DMS53 treated with DMSO at 0.1 percent for 48 hours (cell line): ENCODE data around the gene BLNK.

Experiments used
- DNase-seq: peaks from one replicate; lab custom pipeline; 2025; ENCODE audit not compliant: unreplicated experiment; lab: John Stamatoyannopoulos, UW

Gene BLNK

GRCh38 chr10:96289218-96289910, 18.0 kb upstream of the BLNK start:
- DNase-seq: no peak

DNA sequence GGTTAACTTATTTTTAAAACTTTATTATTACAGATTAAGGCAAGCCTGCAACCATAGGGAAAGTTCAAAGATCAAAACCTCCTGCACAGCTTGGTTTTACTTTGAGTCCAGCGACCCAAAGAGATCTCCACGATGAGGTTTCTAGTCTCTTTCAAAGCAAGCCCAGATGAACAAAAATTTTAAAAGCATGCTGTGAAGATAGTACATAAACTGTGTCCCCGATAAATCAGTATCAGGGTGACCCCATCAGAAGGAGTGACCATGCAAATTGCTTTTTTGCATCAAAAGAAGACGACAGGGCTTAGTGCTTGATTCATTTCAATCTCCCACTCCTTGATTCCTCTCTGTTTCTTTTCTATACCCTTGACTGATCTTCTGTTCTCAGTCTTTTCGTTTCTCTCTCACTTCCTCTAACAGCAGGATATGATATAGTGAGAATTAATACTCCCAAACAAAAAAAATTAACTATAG, 16.8 kb upstream of the BLNK start:
- DNase-seq: no peak

- peak; percentile 90 for DNase-seq
Measured at GRCh38 chr10:96287392-96288105, 16.2 kb upstream of the BLNK start.

- DNase-seq: no peak
Measured at GRCh38 chr10:96285331-96285752, 14.0 kb upstream of the BLNK start.

- DNase-seq: no peak
Measured at GRCh38 chr10:96283756-96284155, 12.4 kb upstream of the BLNK start.

DNA sequence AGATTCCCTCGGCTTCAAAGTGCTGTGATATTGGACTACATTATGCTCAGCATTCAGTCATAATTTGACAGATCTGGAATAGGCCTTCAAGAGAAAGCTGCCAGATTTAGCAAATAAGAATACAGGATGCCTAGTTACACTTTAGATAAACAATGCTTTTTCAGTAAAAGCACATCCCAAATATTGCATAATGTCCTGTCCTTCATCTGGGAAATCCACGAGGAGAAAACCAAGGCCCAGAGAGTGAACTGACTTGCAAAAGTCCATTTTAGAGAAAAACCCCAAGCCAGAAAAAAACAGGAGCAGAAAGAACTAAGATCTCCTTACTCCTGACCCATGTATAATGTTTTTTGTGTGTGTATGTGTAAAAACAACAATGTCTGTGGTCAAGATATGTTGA, 12.0 kb upstream of the BLNK start:
- no peak for DNase-seq

DNA sequence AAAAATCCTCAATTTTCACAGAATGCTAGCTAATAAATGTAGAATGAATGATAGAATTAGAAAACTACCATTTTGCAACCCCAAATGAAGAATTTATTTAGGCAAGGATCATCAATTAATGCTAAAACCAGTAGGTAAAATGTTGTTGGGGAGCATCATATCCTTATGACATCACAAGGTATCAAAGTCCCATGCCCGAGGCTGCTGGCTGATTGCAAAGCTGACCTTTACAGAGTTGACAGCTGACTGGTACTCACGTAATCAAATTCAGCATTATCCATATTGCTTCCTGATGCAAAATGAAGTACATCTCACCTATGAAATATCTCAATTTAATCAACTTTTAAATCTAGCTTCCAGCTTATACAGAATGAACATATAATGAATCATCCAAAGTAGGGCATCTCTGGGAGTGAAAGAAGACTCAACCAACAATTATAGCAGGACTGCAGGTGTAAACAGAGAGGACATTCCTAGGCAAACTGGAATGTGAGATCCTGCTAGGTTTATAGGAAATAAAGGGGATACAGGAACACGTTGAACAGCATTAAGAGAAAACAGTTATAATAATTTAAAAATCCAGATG, 10.2 kb upstream of the BLNK start:
- no peak for DNase-seq

GRCh38 chr10:96280859-96281258, 9.5 kb upstream of the BLNK start:
- DNase-seq: no peak

DNA sequence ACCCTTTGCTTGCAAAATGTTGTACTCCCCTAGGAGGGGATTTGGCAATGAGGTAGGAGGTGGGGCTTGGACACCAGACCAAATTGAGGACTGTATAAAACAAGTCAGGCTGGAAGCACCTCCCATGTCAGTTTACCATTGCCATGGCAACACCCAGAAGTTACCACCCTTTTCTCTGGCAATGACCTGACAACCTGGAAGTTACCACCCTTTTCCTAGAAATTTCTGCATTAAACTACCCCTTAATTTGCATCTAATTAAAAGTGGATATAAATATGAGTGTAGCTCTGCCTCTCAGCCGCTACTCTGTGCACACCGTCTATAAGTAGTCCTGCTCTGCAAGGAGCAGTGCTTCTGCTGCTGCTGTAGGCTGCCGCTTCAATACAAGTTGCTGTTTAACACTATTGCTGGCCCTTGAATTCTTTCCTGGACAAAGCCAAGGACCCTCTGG, 7.8 kb upstream of the BLNK start:
- no peak for DNase-seq

GRCh38 chr10:96276831-96277230, 5.5 kb upstream of the BLNK start:
- no peak for DNase-seq

DNA sequence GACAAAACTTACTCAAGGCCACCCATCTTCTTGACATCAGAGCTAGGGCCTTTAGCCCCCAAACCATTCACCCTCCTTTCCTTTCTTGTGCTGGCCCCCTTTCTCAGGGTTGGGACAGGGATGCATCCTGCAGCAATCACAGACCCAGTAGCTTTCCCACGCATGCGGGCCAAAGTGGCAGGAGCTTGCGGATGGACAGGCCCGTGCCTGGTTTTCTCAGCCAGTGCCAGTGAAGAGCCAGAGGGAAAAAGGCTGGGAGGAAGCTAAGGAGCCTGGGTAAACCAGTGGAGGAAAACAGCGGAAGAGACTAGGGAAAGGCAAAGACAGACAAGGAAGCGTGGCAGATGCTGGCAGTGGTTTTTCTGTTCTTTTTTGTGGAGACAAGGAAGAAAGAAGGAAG, 5.1 kb upstream of the BLNK start:
- DNase-seq: no peak

DNA sequence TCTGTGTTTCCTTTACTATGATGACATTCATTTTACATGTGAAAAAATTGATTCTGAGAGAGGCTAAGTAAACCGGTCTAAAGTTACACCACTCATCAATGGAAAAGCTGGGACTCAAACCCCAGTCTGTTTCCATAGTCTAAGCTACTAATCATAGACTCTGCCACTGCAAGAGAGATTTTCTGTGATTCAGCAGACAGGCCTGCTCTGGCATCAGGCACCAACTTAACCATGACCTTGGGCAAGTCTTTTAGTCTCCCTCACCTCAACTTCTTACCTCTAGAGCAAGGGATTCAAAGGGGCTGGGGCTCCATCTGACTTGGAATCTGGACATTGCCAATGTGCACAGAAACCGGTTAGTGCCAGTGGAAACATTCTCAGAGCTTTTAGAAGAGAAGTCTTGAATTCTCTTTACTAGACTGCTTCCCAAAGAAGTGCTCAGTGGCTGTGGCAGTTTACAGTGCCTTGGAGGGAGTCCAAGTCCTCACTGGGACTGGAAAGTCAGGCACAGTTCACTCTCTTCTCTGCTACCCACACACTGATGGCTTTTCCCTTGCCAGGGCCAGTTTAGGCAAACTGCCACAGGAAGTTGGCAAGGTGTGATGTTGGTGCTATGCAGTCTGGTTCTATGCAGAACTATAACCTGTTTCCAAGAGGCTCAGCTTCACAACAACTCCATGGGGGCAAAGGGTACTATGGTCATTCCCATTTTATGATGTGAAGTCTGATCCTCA, 4.5 kb upstream of the BLNK start:
- no peak for DNase-seq

DNA sequence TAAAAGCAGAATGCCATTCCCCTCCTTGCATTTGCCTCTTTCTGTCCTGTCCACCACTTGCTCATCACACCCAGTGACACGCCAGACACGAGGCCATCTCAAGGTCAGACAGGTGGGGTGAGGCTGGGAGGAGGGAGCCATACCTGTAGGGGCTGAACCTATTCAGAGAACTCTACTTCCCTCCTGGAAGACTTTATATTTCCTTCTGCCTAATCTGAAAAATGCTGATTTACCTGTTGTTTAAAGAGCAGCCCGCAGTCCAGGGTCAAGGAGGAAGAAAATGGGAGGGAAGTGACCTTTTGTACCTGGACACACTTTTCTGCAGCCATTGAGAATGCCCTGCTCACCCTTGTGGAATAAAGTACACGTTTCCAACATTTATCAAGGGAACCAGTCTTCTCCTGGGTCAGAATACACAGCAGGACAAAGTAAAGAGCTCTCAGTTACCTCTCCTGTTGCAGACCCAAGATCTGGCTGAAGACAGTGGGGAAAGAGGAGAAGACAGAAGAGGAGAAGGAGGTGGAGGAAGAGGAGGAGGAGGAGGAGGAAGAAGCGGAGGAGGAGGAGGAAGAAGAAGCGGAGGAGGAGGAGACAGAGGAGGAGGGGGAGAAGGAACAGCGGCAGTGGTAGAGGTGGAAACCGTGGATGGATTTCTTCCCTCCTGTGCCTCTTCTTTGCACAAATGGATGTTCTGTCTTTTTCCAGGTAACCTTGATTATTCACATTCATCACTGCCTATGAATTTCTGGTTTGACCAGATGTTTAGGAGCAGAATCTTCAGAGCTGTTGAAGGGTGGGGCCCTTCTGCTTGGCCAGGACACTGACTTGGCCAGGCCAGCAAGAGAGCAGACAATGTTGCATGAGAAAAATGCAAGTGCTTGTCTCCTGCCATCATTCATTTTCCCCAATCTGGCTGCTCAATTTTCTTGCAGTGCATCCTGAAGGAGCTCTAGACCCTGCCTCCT, 1.2 kb upstream of the BLNK start:
- no peak for DNase-seq

GRCh38 chr10:96270571-96270970, 798 bp downstream of the BLNK start:
- DNase-seq: no peak

DNA sequence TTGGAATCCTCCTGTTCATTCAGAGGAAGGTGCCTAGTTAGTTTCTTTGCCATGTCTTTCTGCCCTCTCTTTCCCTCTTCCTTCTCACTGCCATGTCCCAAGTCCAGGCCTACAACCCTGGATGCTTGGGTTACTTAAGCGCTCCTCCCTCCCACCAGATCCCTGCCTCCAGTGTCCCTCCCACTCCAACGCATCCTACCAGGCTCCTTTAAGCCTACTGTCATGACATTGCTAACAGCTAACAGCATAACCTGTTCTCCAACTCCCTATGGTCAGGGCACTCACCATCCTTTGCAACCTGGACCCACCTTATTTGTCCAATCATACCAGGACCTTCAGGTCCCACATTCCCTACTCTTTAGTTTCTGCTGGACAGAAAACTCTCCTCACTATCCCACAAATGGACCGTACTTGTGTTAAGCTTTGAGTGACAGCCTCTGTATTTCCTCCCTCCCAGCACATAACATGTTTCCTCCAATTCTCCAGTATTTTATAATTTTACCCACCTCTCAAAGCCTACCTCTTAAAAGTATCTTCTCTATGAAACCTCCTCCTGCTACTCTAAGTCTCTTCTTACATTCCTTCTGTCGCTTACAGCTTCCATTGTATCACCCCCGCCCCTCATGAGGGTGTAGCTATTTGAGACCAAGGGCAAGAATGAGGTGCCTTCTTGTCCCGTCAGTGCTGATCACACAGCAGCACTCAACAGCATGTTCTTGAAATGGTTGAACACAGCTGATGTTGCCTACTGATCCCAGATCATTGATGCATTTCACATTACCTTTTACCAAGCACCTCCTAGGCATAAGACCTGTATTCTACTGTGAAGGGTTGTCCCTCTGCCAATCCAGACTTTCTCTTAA, 1.7 kb downstream of the BLNK start:
- no peak for DNase-seq

- DNase-seq: no peak
Measured at GRCh38 chr10:96268341-96268909, 2.9 kb downstream of the BLNK start.

DNA sequence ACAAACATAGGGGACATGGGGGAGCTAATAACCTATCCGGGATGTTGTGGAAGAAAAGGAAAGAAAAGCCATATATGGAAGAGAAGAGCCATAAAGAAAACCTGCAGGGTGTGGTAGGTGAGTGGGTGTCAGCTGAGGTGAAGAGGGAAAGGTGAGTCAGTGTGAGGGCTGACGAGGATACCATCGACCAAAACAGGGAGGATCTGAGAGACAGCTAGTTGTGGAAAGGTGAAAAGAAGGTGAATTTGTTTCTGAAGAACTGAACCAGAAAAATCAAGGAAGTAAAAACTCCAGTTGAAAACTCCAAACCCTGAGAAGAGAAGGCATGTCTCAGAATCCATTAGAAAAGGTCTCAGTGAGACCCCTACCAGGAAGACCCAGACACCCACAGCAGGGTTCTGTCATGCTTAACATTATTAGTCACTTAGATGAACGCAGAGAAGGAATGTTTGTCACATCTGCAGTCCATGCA, 4.1 kb downstream of the BLNK start:
- no peak for DNase-seq

- DNase-seq: no peak
Measured at GRCh38 chr10:96266118-96266770, 5.1 kb downstream of the BLNK start.
